Parathyroid adenoma (tissue), 2 donors: ENCODE data around the gene PLA1A.
A peak's percentile ranks its signal among the peaks of the same experiment; 100 is the strongest.

Experiments used
- H2AFZ ChIP-seq: fragments of 300-600 bp; sonication (generic); one replicate; pipeline ENCODE4 v1.7.0; 2017; ENCODE audit warnings: antibody characterized with exemption, mild to moderate bottlenecking
- H3K27ac ChIP-seq: fragments of 300-600 bp; sonication (generic); one replicate; pipeline ENCODE4 v1.7.0; 2017
- H3K27me3 ChIP-seq: fragments of 300-600 bp; sonication (generic); one replicate; pipeline ENCODE4 v1.7.0; 2017; ENCODE audit warnings: low read length; ENCODE audit not compliant: control insufficient read depth, insufficient read depth
- H3K36me3 ChIP-seq: fragments of 300-600 bp; sonication (generic); one replicate; pipeline ENCODE4 v1.7.0; 2017; ENCODE audit warnings: low read length; ENCODE audit not compliant: control insufficient read depth, insufficient read depth
- H3K4me1 ChIP-seq: fragments of 300-600 bp; sonication (generic); one replicate; pipeline ENCODE4 v1.7.0; 2017; ENCODE audit warnings: control low read depth
- H3K4me2 ChIP-seq: fragments of 300-600 bp; sonication (generic); one replicate; pipeline ENCODE4 v1.7.0; 2017; ENCODE audit warnings: low read length
- H3K4me3 ChIP-seq: fragments of 300-600 bp; sonication (generic); one replicate; pipeline ENCODE4 v1.7.0; 2017; ENCODE audit warnings: low read depth, low read length
- H3K79me2 ChIP-seq: fragments of 300-600 bp; sonication (generic); one replicate; pipeline ENCODE4 v1.7.0; 2017; ENCODE audit warnings: control low read depth
- H3K9ac ChIP-seq: fragments of 300-600 bp; sonication (generic); one replicate; pipeline ENCODE4 v1.7.0; 2017; ENCODE audit warnings: mild to moderate bottlenecking
- H3K9me3 ChIP-seq: fragments of 300-600 bp; sonication (generic); one replicate; pipeline ENCODE4 v1.7.0; 2017; ENCODE audit warnings: low read length; ENCODE audit not compliant: control insufficient read depth
- CTCF ChIP-seq: fragments of 300-600 bp; sonication (generic); IDR thresholded peaks from one replicate; pipeline ENCODE4 v1.7.0; 2017; ENCODE audit warnings: antibody characterized with exemption, mild to moderate bottlenecking
- donor health status: primary hyperparathyroidism.

Gene PLA1A

DNA sequence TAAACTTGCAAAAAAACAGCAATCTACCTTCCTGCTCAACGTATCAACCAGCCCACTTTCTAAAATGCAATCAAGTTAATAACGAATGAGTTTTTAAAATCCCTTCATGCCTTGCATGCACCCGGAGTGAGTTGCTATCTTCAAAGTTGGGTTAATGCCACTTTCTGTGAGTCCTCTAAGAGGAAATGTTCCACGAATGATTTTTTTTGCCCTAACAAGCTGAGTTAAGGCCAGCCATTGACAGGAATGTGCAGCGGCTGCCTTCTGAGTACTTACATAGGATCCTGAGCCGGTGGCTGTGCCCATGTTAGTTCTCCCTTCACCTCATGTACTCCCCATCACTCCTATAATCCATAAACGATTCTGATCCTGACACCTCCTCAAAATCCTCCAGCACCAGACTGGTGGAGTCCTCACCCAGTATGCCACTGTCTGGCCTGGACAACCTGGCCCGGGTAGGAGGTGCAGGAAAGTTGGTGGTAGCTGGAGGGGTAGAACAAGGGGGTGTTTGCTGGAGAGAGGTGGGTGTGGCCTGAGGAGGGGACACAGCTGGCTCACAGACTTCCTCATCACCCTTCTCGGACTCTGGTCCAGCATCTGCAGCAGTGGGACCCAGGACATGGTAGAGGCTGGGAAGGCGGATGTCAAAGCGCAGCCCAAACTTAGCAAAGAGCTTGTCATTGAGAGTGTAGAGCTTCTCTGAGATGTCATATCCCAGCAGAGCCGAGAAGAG lies 50.3 kb downstream of the PLA1A start:
- no peaks in the 10 kb centered on the region for H3K9me3 ChIP-seq
- H3K27me3 ChIP-seq, result no peaks in the 10 kb centered on the region
- H3K79me2 ChIP-seq, result no peaks in the 10 kb centered on the region
- no peak for TF ChIP-seq CTCF
- H2AFZ ChIP-seq, result peak overlapping the region; percentile 65
- no peak overlapping the region for H3K4me2 ChIP-seq
- H3K27ac ChIP-seq, result peak overlapping the region; percentile 82
- no peak overlapping the region for H3K9ac ChIP-seq
- H3K4me1 ChIP-seq, result peaks cover 20% of the 10 kb centered on the region
- no peak overlapping the region for H3K4me3 ChIP-seq
- H3K36me3 ChIP-seq, result no peaks in the 10 kb centered on the region

GRCh38 chr3:119649761-119650160 lies 52.1 kb downstream of the PLA1A start:
- Histone ChIP-seq H3K9me3 (no peaks in the 10 kb centered on the region), H3K9ac (no peak overlapping the region), H2AFZ (no peak overlapping the region), H3K27ac (no peak overlapping the region), H3K79me2 (no peaks in the 10 kb centered on the region), H3K4me3 (no peak overlapping the region), H3K4me2 (no peak overlapping the region), H3K4me1 (peaks cover 20% of the 10 kb centered on the region), H3K27me3 (no peaks in the 10 kb centered on the region), H3K36me3 (no peaks in the 10 kb centered on the region)
- no peak for TF ChIP-seq CTCF

- Histone ChIP-seq H3K4me3 (no peak overlapping the region), H3K27ac (peak overlapping the region; percentile 56), H3K79me2 (no peaks in the 10 kb centered on the region), H3K9me3 (no peaks in the 10 kb centered on the region), H2AFZ (no peak overlapping the region), H3K4me2 (no peak overlapping the region), H3K36me3 (peaks cover 2% of the 10 kb centered on the region), H3K27me3 (no peaks in the 10 kb centered on the region), H3K9ac (no peak overlapping the region), H3K4me1 (peaks cover 12% of the 10 kb centered on the region)
- TF ChIP-seq CTCF, result no peak
Measured at GRCh38 chr3:119652306-119653033, 54.8 kb downstream of the PLA1A start.

DNA sequence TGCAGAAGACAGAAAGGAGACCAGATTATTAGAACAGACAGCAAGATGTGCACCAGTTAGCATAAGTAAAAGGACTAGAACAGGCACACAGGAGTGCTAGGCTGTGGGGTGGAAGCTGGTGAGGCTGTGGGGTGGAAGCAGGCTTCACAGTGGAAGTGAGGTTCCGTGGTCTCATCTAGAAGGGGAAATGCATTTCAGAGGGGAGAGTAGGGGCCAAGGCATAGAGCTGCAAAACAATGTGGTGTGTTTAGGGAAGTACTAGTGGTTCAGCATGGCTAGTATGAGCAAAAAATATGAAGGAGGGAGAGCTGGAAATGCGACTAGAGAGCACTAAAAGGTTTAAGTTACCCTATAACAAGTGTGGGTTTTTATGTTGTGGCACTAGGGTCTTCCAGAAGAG lies 56.2 kb downstream of the PLA1A start:
- no peaks in the 10 kb centered on the region for H3K79me2 ChIP-seq

More for the DNA sequence above, 56.2 kb downstream of the PLA1A start:
- no peak overlapping the region for H3K4me3 ChIP-seq
- H3K9me3 ChIP-seq, result no peaks in the 10 kb centered on the region
- no peaks in the 10 kb centered on the region for H3K27me3 ChIP-seq
- H2AFZ ChIP-seq, result no peak overlapping the region
- peaks cover 3% of the 10 kb centered on the region for H3K4me1 ChIP-seq
- TF ChIP-seq CTCF, result no peak
- H3K4me2 ChIP-seq, result no peak overlapping the region
- H3K9ac ChIP-seq, result no peak overlapping the region
- H3K36me3 ChIP-seq, result peaks cover 2% of the 10 kb centered on the region
- no peak overlapping the region for H3K27ac ChIP-seq
